Smooth muscle cell (in vitro differentiated cells): ENCODE measurements around the gene SLC25A25. TPM values are rescaled to one million over a fixed set of nuclear protein-coding genes. Genes with fewer than 3 reads are reported as not detected.

Experiments
- DNase-seq: peaks from one replicate; lab custom pipeline; 2025; ENCODE audit not compliant: unreplicated experiment; lab: John Stamatoyannopoulos, UW
- H2AFZ ChIP-seq: fragments of 200-600 bp; sonication (generic); 2 replicates; pipeline ENCODE4 v1.6.0; 2016; ENCODE audit warnings: antibody characterized with exemption, low read depth, mild to moderate bottlenecking
- H3F3A ChIP-seq: fragments of 200-600 bp; sonication (generic); 2 replicates; pipeline ENCODE4 v1.6.0; 2017; ENCODE audit warnings: antibody characterized with exemption, low read depth
- H3K27ac ChIP-seq: fragments of 200-600 bp; sonication (generic); 2 replicates; pipeline ENCODE4 v1.5.1; 2016; ENCODE audit warnings: low read depth, mild to moderate bottlenecking
- H3K27me3 ChIP-seq: fragments of 200-600 bp; sonication (generic); 2 replicates; pipeline ENCODE4 v1.6.1; 2016; ENCODE audit warnings: low read depth, mild to moderate bottlenecking
- H3K36me3 ChIP-seq: fragments of 200-600 bp; sonication (generic); 2 replicates; pipeline ENCODE4 v1.5.1; 2016; ENCODE audit warnings: low read depth
- H3K4me1 ChIP-seq: fragments of 200-600 bp; sonication (generic); 2 replicates; pipeline ENCODE4 v1.5.1; 2016; ENCODE audit warnings: low read depth
- H3K4me2 ChIP-seq: fragments of 200-600 bp; sonication (generic); 2 replicates; pipeline ENCODE4 v1.6.0; 2016; ENCODE audit warnings: mild to moderate bottlenecking
- H3K4me3 ChIP-seq: fragments of 200-600 bp; sonication (generic); 2 replicates; pipeline ENCODE4 v1.5.1; 2016; ENCODE audit warnings: mild to moderate bottlenecking
- H3K79me2 ChIP-seq: fragments of 200-600 bp; sonication (generic); 2 replicates; pipeline ENCODE4 v1.6.0; 2016; ENCODE audit warnings: low read depth, mild to moderate bottlenecking
- H3K9ac ChIP-seq: fragments of 200-600 bp; sonication (generic); 2 replicates; pipeline ENCODE4 v1.6.0; 2016; ENCODE audit warnings: low read depth
- H3K9me3 ChIP-seq: fragments of 200-600 bp; sonication (generic); replicated peaks from 2 replicates; pipeline ENCODE4 v1.5.1; 2016; ENCODE audit warnings: low read depth
- H4K20me1 ChIP-seq: fragments of 200-600 bp; sonication (generic); 2 replicates; pipeline ENCODE4 v1.6.0; 2016; ENCODE audit warnings: low read depth
- CTCF ChIP-seq: fragments of 200-600 bp; sonication (generic); IDR thresholded peaks from 2 replicates; pipeline ENCODE4 v1.5.1; 2017; ENCODE audit warnings: borderline replicate concordance, mild to moderate bottlenecking, antibody characterized with exemption; ENCODE audit not compliant: insufficient read depth, poor library complexity, severe bottlenecking
- WGBS: methylation state at CpG from one replicate; pipeline ENCODE4 v1.1.7; 2016; ENCODE audit warnings: low lambda C conversion rate; 5-methylcytosine and 5-hydroxymethylcytosine counted together
- polyA plus RNA-seq: library from polyadenylated mRNA; unstranded; fragments of >200 nt; fragmentation: Nextera tagmentation; extraction: Ambion mirVana; gene quantifications from 2 replicates; pipeline ENCODE4 v1.2.1, GENCODE V29; 2016
- total RNA-seq: library from RNA; depleted of rRNA; stranded (reverse); fragments of >200 nt; gene quantifications from 2 replicates; pipeline ENCODE4 v1.2.3, GENCODE V29; 2014

SLC25A25 gene
- total and polyA plus RNA-seq, 2 experiments from 2014 or later, result 15.7 to 20.5 TPM

- H3K4me3 ChIP-seq, result no peak overlapping the region
- H4K20me1 ChIP-seq, result no peaks in the 10 kb centered on the region
- H3K4me2 ChIP-seq, result no peak overlapping the region
- no peak for TF ChIP-seq CTCF
- WGBS, result 94% methylated on average over 13 of the region's 13 CpGs
- H3K79me2 ChIP-seq, result peaks cover 9% of the 10 kb centered on the region
- no peaks in the 10 kb centered on the region for H3K9me3 ChIP-seq
- H3F3A ChIP-seq, result no peaks in the 10 kb centered on the region
- H3K9ac ChIP-seq, result no peak overlapping the region
- H3K36me3 ChIP-seq, result no peaks in the 10 kb centered on the region
- no peak overlapping the region for H3K27ac ChIP-seq
- DNase-seq, result no peak
- H3K27me3 ChIP-seq, result no peaks in the 10 kb centered on the region
- H3K4me1 ChIP-seq, result peaks cover 18% of the 10 kb centered on the region
- H2AFZ ChIP-seq, result no peak overlapping the region
These were observed 6.6 kb upstream of the SLC25A25 start for GRCh38 chr9:128061275-128061960.

- Histone ChIP-seq H3K27ac (no peak overlapping the region), H3K36me3 (no peaks in the 10 kb centered on the region), H3K79me2 (peaks cover 12% of the 10 kb centered on the region), H3K9me3 (no peaks in the 10 kb centered on the region), H4K20me1 (no peaks in the 10 kb centered on the region), H3K27me3 (no peaks in the 10 kb centered on the region), H2AFZ (no peak overlapping the region), H3K4me2 (no peak overlapping the region), H3K9ac (no peak overlapping the region), H3K4me1 (peaks cover 15% of the 10 kb centered on the region), H3K4me3 (no peak overlapping the region), H3F3A (no peaks in the 10 kb centered on the region)
- DNase-seq, result no peak
- WGBS, result 80% methylated on average over 6 of the region's 6 CpGs
- TF ChIP-seq CTCF, result no peak
These were observed 5.8 kb upstream of the SLC25A25 start for GRCh38 chr9:128062279-128062678.

GRCh38 chr9:128062846-128063831, 4.9 kb upstream of the SLC25A25 start:
- DNase-seq, result no peak
- no peaks in the 10 kb centered on the region for H3K36me3 ChIP-seq
- no peaks in the 10 kb centered on the region for H4K20me1 ChIP-seq
- no peak overlapping the region for H3K4me2 ChIP-seq
- no peak overlapping the region for H3K4me3 ChIP-seq
- H3K9me3 ChIP-seq, result no peaks in the 10 kb centered on the region
- no peaks in the 10 kb centered on the region for H3F3A ChIP-seq
- no peak for TF ChIP-seq CTCF
- H3K9ac ChIP-seq, result no peak overlapping the region
- no peaks in the 10 kb centered on the region for H3K27me3 ChIP-seq
- no peak overlapping the region for H2AFZ ChIP-seq
- H3K27ac ChIP-seq, result no peak overlapping the region
- WGBS, result 98% methylated on average over 28 of the region's 28 CpGs
- H3K4me1 ChIP-seq, result peaks cover 11% of the 10 kb centered on the region
- peaks cover 12% of the 10 kb centered on the region for H3K79me2 ChIP-seq
